Measurements from ENCODE around the gene SCD5. TPM values are rescaled to one million over a fixed set of nuclear protein-coding genes. Genes with fewer than 3 reads are reported as not detected.

Gene SCD5
- total RNA-seq, result 37.3 and 52.5 TPM in 2 replicates

GRCh38 chr4:82798168-82799005 is at the start of gene SCD5:
TSS of gene SCD5 (minus strand) at chr4:82798796. CDS start at chr4:82798537, 259 bp downstream.

Other genes starting within 250 kb of the SCD5 start
- gene TMEM150C, start 236.8 kb downstream of the SCD5 start, total RNA-seq, result 1.4 and 3.0 TPM in 2 replicates
- 200 and 244 TPM in 2 replicates for gene SEC31A, start 92.4 kb upstream of the SCD5 start, total RNA-seq
- 4.1 and 5.0 TPM in 2 replicates for gene THAP9, start 101.9 kb upstream of the SCD5 start, total RNA-seq
- 7.2 and 10.5 TPM in 2 replicates for gene LIN54, start 212.0 kb upstream of the SCD5 start, total RNA-seq
- gene COPS4, start 236.4 kb upstream of the SCD5 start, total RNA-seq, result 60.6 and 71.0 TPM in 2 replicates